OCI-LY1 (cell line): ENCODE measurements around the gene CD27.

Experiments used
- H2AFZ ChIP-seq: fragments of 200-600 bp; sonication (generic), shearing (Covaris generic); 2 replicates; pipeline ENCODE4 v1.6.0; 2014; ENCODE audit warnings: antibody characterized with exemption, mild to moderate bottlenecking, low read length
- H3F3A ChIP-seq: fragments of 200-600 bp; sonication (generic), shearing (Covaris generic); 2 replicates; pipeline ENCODE4 v1.6.0; 2014; ENCODE audit warnings: mild to moderate bottlenecking, antibody characterized with exemption, low read length, moderate library complexity; ENCODE audit not compliant: insufficient read depth
- H3K27ac ChIP-seq: fragments of 200-600 bp; sonication (generic); 2 replicates; pipeline ENCODE4 v1.5.1; 2014; ENCODE audit warnings: low read length, mixed run types, mild to moderate bottlenecking, low read depth; ENCODE audit not compliant: poor library complexity, severe bottlenecking
- H3K27me3 ChIP-seq: fragments of 200-600 bp; sonication (generic); 2 replicates; pipeline ENCODE4 v1.6.0; 2014; ENCODE audit warnings: antibody characterized with exemption, mild to moderate bottlenecking, low read length, moderate library complexity; ENCODE audit not compliant: insufficient read depth
- H3K36me3 ChIP-seq: fragments of 200-600 bp; sonication (generic); 2 replicates; pipeline ENCODE4 v1.6.1; 2014; ENCODE audit warnings: mild to moderate bottlenecking, antibody characterized with exemption, low read length, moderate library complexity, mixed read lengths; ENCODE audit not compliant: insufficient read depth
- H3K4me1 ChIP-seq: fragments of 200-600 bp; sonication (generic); 2 replicates; pipeline ENCODE4 v1.5.1; 2014; ENCODE audit warnings: mild to moderate bottlenecking, low read length, moderate library complexity; ENCODE audit not compliant: insufficient read depth, severe bottlenecking
- H3K4me2 ChIP-seq: fragments of 200-600 bp; sonication (generic), shearing (Covaris generic); 2 replicates; pipeline ENCODE4 v1.6.1; 2014; ENCODE audit warnings: low read length
- H3K4me3 ChIP-seq: fragments of 200-600 bp; sonication (generic); 2 replicates; pipeline ENCODE4 v1.5.1; 2014; ENCODE audit warnings: low read length, low read depth, mild to moderate bottlenecking, mixed read lengths; ENCODE audit not compliant: poor library complexity, severe bottlenecking
- H3K79me2 ChIP-seq: fragments of 200-600 bp; shearing (Covaris generic); 2 replicates; pipeline ENCODE4 v1.6.1; 2016; ENCODE audit warnings: mixed run types, low read length, mixed read lengths; ENCODE audit not compliant: insufficient read depth
- H3K9ac ChIP-seq: fragments of 200-600 bp; sonication (generic), shearing (Covaris generic); 2 replicates; pipeline ENCODE4 v1.6.1; 2014; ENCODE audit warnings: mild to moderate bottlenecking, low read length, mixed read lengths
- H3K9me2 ChIP-seq: fragments of 200-600 bp; sonication (generic), shearing (Covaris generic); 2 replicates; pipeline ENCODE4 v1.6.1; 2014; ENCODE audit warnings: low read depth, mild to moderate bottlenecking, low read length, mixed read lengths
- H3K9me3 ChIP-seq: fragments of 200-600 bp; shearing (Covaris generic); 2 replicates; pipeline ENCODE4 v1.6.1; 2014; ENCODE audit warnings: low read length, mixed read lengths
- H4K20me1 ChIP-seq: fragments of 200-600 bp; sonication (generic), shearing (Covaris generic); 2 replicates; pipeline ENCODE4 v1.6.0; 2016; ENCODE audit warnings: mild to moderate bottlenecking, low read length; ENCODE audit not compliant: insufficient read depth
- EZH2 ChIP-seq: fragments of 200-600 bp; sonication (generic), shearing (Covaris generic); IDR thresholded peaks from 2 replicates; pipeline ENCODE4 v1.8.0; 2017; ENCODE audit warnings: borderline replicate concordance, mixed run types, mild to moderate bottlenecking, antibody characterized with exemption, low read length, moderate library complexity, mixed read lengths
- TF ChIP-seq, protein P1 (sequence below): fragments of 200-600 bp; sonication (generic), shearing (Covaris generic); IDR thresholded peaks from 2 replicates; pipeline ENCODE4 v1.5.1; 2017; ENCODE audit warnings: mild to moderate bottlenecking, antibody characterized with exemption, low read length, moderate library complexity, mixed read lengths

CD27 gene

DNA sequence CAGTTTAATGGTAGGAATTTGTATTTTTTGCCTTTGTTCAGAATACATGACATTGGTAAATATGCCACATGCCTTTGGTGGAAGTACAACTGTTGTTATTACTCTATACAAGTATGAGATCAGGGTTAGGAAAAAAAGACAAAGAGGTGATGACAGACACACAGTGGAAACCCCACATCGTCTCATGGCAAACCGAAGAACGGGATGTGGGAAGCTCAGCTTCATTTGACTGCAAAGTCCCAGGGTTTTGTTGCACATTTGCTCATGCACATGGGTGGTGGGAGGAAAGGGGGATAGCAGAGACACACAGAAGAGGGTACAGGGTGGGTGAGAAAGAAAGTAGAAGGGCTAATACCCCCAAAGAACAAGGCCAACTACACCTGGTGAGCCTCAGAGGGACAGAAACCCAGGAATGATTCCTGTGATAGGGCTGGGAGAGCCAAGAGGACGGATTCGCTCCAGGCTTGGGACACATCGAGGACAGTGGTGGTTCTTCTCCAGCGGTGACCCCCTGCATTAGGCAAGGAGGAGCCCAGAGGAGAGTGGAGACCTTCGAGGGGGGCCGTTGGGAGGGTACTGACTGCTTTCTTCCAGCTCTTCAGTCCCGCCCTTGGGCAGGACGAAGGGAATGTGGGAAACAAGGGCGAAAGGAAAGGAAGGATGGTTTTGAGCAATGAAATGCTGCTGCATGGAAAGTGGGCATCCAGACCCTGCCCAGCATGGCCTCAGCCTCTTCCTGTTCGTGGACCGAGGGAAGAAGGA, 17.7 kb downstream of the CD27 start:
- Histone ChIP-seq H3K4me3 (peak overlapping the region; percentile 4), H3K4me2 (peak overlapping the region; percentile 16; the same call in 1 of the 2 replicates), H2AFZ (no peak overlapping the region), H3K9me2 (no peaks in the 10 kb centered on the region), H3K27me3 (no peaks in the 10 kb centered on the region), H3K79me2 (no peaks in the 10 kb centered on the region), H3K27ac (peak overlapping the region; percentile 92), H3K4me1 (peaks cover 50% of the 10 kb centered on the region), H3K9ac (peak overlapping the region; percentile 46), H3K9me3 (no peaks in the 10 kb centered on the region), H3F3A (0 out of 2 replicates have a peak, but pooled peaks cover 3% of the 10 kb centered on the region), H4K20me1 (no peaks in the 10 kb centered on the region), H3K36me3 (peaks cover 94% of the 10 kb centered on the region)
- TF ChIP-seq, protein P1, sequence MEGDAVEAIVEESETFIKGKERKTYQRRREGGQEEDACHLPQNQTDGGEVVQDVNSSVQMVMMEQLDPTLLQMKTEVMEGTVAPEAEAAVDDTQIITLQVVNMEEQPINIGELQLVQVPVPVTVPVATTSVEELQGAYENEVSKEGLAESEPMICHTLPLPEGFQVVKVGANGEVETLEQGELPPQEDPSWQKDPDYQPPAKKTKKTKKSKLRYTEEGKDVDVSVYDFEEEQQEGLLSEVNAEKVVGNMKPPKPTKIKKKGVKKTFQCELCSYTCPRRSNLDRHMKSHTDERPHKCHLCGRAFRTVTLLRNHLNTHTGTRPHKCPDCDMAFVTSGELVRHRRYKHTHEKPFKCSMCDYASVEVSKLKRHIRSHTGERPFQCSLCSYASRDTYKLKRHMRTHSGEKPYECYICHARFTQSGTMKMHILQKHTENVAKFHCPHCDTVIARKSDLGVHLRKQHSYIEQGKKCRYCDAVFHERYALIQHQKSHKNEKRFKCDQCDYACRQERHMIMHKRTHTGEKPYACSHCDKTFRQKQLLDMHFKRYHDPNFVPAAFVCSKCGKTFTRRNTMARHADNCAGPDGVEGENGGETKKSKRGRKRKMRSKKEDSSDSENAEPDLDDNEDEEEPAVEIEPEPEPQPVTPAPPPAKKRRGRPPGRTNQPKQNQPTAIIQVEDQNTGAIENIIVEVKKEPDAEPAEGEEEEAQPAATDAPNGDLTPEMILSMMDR: no peak
- no peak for TF ChIP-seq EZH2

DNA sequence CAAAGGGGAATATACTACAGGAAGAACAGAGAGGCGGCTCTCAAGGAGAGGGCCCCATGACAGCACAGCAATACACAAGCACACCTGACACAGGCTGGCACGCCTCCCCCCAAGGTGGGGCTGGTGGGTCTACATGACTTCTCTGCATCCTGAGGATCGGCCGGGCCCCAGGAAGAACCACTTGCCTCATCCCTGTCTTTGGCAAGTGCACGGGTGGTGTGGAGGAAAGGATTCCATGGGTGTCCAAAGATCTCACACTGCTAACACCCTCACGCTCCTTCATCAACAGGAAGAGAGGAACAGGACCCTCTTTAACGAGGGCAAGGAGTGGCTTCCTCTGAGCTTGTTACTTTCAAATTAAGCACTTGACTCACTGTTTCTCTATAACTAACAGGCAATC, 18.5 kb downstream of the CD27 start:
- no peak for TF ChIP-seq EZH2
- TF ChIP-seq, protein P1: no peak
- peak overlapping the region; percentile 92 for H3K27ac ChIP-seq
- H3K36me3 ChIP-seq: peaks cover 94% of the 10 kb centered on the region
- no peaks in the 10 kb centered on the region for H3K9me2 ChIP-seq
- no peak overlapping the region for H2AFZ ChIP-seq
- peak overlapping the region; percentile 16; the same call in 1 of the 2 replicates for H3K4me2 ChIP-seq
- peaks cover 57% of the 10 kb centered on the region for H3K4me1 ChIP-seq
- peaks cover 3% of the 10 kb centered on the region for H3K79me2 ChIP-seq
- no peak overlapping the region for H3K4me3 ChIP-seq
- no peaks in the 10 kb centered on the region for H4K20me1 ChIP-seq
- 0 out of 2 replicates have a peak, but pooled peaks cover 2% of the 10 kb centered on the region for H3K9me3 ChIP-seq
- peak overlapping the region; percentile 20; the same call in 1 of the 2 replicates for H3K9ac ChIP-seq
- H3F3A ChIP-seq: 0 out of 2 replicates have a peak, but pooled peaks cover 3% of the 10 kb centered on the region
- H3K27me3 ChIP-seq: no peaks in the 10 kb centered on the region

DNA sequence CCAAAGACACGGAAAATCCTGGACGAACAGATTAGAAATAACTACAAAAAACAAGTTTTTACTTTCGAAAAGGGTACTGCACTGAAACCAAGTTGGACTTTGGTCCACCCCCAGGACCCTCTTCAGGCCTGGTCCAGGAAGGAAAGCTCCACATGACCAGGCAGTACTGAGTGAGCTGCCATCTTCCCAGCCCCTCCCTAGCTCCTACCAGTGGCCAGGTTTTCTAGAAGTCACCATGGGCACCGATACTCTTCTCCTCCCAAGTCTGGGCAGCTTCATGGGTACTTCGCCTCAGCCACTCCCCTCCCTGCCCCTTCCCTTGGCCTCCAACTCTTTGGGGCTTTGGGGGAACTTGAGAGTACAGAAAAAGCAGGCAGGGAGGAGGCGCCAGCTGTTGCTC, 19.1 kb downstream of the CD27 start:
- no peaks in the 10 kb centered on the region for H3K27me3 ChIP-seq

More for the DNA sequence above, 19.1 kb downstream of the CD27 start:
- Histone ChIP-seq H3K9ac (no peak overlapping the region; the same call in 1 of the 2 replicates), H3F3A (0 out of 2 replicates have a peak, but pooled peaks cover 3% of the 10 kb centered on the region), H3K9me2 (no peaks in the 10 kb centered on the region), H3K36me3 (peaks cover 94% of the 10 kb centered on the region), H3K27ac (peak overlapping the region; percentile 92), H3K4me1 (peaks cover 63% of the 10 kb centered on the region), H2AFZ (no peak overlapping the region), H3K4me3 (no peak overlapping the region), H3K4me2 (no peak overlapping the region), H3K9me3 (0 out of 2 replicates have a peak, but pooled peaks cover 3% of the 10 kb centered on the region), H4K20me1 (no peaks in the 10 kb centered on the region), H3K79me2 (peaks cover 9% of the 10 kb centered on the region)
- TF ChIP-seq EZH2: no peak
- TF ChIP-seq, protein P1: no peak
